Superior temporal gyrus (tissue), 1 donor: ENCODE data around the gene DCLRE1A.
"Not testable (repeated sequence)": the region's sequence is repeated elsewhere in the genome, so short reads cannot be mapped to it uniquely, and the experiment has no call there.

Experiments
- DNase-seq: peaks from one replicate; pipeline ENCODE4 v3.0.0-alpha.2; 2016; ENCODE audit errors: extremely low spot score

The DCLRE1A gene

GRCh38 chr10:113858541-113858940 lies 4.7 kb upstream of the DCLRE1A start:
- no peak for DNase-seq

DNA sequence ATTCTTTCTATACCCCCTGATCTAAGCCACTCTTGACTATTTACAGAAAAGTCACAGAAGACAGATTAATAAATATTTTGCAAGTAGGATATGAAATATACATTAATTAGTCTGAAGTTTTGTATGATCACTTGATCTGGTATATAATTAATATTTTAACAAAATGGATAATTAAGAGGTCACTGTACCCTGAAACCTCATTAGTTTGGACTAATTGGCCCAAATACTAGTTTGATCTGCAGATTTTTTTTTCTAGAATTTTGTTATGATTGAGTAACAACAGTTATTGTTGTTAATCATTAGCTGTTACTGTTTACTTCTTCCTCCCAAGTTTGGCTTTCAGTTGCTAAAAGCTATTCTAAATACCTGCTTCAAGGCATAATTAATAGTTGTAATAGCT lies 3.3 kb upstream of the DCLRE1A start:
- no peak for DNase-seq

DNA sequence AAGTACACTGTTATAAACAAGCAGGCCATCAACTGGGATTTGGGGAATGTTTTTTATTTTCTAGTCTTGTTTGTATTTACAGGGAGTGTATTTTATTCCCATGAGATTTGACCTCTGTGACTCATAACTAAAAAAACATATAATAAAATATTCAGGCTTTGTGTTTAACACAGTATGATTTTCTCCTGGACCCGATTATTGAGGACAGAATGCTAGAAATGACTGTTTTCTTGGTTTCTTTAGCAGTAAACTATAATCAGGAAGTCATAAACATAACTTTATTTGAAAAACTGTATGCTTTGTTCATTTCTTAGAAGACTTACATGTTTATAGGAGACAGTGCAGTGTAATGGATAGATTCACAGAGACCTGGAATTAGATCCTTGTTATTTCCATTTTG lies 2.7 kb upstream of the DCLRE1A start:
- no peak for DNase-seq

DNA sequence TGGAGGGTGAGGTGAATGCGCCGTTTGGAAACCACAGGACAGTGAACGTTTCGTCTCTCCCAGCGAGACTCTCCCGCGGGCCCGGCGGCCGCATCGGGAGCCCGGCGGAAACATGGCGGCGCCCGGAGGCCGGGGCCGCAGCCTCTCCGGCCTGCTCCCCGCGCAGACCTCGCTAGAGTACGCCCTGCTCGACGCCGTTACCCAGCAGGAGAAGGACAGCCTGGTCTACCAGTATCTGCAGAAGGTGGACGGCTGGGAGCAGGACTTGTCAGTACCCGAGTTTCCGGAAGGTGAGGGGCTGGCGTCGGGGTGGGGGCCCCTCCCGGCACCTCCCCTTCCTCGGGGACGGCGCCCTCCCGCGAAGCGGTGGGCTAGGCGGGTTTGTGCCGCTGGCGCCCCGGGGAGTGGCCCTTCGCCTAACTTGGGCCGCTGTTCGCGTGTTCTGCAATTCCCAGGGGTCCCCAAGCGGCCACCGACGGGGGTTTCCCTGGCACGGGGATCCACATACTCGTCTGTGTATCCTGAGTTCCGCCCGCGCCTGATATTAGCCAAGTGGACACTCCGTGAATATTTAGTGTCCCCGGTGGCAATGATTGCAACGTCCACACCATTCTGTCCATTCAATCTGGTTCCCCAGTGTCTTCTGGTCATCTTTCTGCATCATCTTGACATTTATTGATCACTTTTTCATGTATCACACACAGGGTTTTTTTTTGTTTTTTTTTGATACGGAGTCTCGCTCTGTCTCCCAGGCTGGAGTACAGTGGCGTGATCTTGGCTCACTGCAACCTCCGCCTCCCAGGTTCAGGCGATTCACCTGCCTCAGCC lies 1.1 kb upstream of the DCLRE1A start:
- peak; percentile 35 for DNase-seq

DNA sequence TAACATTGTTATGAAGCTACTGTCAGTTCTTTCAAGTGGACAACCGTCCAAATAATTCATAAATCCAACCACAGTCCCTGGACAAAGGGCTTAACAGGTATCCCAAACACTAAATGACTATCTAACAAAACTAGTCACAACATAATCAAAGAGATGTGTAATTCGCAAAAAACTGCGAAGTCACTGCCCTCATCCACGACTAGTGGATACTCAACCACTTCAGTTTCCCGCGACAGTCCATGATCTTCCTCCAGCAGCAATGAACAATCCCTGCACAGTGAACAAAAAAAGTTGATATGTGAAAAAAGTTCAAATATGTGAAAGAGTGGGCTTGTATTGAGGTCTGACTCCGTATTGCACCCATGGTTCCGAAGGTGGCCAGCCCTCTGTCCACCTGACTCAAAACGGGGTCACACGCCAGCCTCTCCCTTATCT lies 287 bp downstream of the DCLRE1A start:
- no peak for DNase-seq

- DNase-seq: no peak
Observed at GRCh38 chr10:113849946-113850345, 3.9 kb downstream of the DCLRE1A start.

- DNase-seq: no peak
Observed at GRCh38 chr10:113849140-113849803, 4.6 kb downstream of the DCLRE1A start.

DNA sequence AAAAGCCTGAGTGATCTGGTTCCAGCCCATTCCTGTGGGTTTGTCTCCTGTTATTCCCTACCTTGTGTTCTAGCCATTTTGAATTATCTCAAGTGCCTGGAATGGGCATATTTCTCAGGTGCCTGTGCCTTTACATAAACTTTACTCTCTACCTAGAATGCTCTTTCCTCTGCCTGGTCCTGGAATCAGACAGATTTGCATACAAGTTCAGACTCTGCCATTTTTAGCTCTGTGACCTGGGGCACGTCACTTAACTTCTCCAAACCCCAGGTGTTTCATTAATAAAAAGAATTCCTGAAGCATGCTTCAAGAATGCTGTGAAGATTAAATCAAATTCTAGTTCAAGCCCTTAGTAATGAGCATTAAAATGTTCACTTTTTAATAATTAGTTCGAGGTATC lies 7.8 kb downstream of the DCLRE1A start:
- no peak for DNase-seq

GRCh38 chr10:113843972-113844485 lies 9.9 kb downstream of the DCLRE1A start:
- no peak for DNase-seq

GRCh38 chr10:113842171-113842570 lies 11.7 kb downstream of the DCLRE1A start:
- DNase-seq: no peak

GRCh38 chr10:113828567-113828966 lies 25.3 kb downstream of the DCLRE1A start:
- not testable (repeated sequence) for DNase-seq

- no peak for DNase-seq
Observed at GRCh38 chr10:113825791-113826190, 28.1 kb downstream of the DCLRE1A start.

DNA sequence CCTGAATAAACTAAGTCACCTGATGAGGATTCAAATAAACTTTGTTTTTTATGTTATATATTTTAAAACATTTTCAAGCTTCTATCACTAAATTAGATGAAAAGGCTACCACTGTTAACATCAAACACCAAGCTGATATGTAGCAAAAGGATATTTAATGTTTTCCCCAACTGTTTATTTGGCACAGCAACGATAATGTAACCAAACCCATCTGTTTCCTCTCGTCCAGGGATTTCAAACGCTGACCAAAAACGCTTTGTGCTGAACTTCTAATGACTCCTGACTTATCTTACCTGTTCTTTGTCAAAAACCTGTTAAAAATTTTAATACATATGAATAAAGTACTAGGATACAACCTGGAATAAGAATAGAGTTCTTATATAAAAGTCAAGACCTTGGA lies 30.5 kb downstream of the DCLRE1A start:
- DNase-seq: no peak

DNA sequence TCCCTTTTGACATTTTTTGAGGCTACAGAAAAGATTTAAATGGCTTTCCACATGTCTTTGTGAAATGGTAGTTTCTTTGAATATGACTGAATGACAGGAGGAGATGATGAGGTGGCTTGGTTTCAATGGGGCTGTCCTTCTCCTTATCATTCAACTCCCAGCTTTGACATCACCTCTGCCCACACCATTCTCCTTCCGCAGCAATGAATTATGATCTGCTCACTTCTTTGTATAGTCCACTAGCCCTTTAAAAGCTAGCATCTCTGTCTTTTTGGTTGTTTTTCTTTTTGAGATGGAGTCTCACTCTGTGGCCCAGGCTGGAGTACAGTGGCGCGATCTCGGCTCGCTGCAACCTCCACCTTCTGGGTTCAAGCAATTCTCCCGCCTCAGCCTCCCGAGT lies 31.7 kb downstream of the DCLRE1A start:
- no peak for DNase-seq

GRCh38 chr10:113821306-113821705 lies 32.6 kb downstream of the DCLRE1A start:
- not testable (repeated sequence) for DNase-seq

GRCh38 chr10:113820507-113820906 lies 33.4 kb downstream of the DCLRE1A start:
- no peak for DNase-seq

DNA sequence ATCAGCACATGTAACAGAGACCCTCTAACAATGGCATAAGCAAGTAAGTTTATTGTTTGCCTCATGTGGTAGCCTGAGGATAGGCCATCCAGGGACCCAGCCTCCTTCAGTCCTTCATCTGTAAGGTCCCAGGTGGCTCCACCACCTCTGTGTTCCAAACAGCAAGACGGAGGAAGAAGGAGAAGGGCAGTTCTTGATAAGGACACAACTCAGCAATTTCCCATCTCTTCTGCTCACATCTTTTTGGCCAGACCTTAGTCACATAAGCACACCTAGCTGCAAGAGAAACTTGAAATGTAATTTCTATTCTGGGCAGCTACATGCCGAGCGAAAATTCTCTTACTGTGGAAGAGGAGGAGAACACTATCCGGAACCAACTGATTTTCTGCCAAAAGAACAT lies 33.9 kb downstream of the DCLRE1A start:
- no peak for DNase-seq

GRCh38 chr10:113814700-113815099 lies 39.2 kb downstream of the DCLRE1A start:
- not testable (repeated sequence) for DNase-seq

DNA sequence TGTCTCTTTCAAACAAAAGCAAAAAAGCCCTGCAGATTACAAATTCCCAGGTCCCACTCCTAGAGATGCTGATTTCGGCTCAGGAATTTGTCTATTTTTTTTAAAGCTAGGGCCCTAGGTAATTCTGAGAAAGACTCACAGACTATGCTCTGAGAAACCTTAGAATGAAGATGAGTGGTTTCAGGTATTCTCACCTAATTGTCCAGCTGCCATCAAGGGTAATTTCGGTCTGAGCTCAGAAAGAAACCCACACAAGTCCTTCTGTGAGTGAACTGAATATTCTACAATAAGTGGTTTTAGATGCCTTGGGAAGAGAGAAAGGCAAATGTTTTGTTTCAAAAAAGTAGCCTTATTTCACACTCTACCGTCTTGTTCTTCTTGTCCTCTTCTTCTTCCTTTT lies 45.7 kb downstream of the DCLRE1A start:
- no peak for DNase-seq

- no peak for DNase-seq
Observed at GRCh38 chr10:113806503-113806902, 47.4 kb downstream of the DCLRE1A start.

DNA sequence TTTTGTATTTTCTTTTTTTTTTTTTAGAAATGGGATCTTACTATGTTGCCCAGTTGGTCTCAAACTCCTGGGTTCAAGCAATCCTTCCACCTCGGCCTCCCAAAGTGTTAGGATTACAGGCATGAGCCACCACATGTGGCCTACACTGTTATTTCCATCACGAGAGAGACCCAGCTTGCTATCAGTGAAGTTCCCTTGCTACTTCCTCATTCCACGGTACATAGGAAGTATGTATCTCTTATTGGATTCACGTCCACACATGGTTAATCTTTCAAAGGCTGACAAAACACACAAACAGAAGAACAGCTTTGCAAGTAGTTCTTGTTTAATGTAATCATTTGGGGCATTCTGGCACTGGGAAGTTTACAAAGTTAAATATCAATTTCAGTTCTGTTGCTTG lies 50.9 kb downstream of the DCLRE1A start:
- no peak for DNase-seq

- no peak for DNase-seq
Observed at GRCh38 chr10:113801569-113801968, 52.3 kb downstream of the DCLRE1A start.

DNA sequence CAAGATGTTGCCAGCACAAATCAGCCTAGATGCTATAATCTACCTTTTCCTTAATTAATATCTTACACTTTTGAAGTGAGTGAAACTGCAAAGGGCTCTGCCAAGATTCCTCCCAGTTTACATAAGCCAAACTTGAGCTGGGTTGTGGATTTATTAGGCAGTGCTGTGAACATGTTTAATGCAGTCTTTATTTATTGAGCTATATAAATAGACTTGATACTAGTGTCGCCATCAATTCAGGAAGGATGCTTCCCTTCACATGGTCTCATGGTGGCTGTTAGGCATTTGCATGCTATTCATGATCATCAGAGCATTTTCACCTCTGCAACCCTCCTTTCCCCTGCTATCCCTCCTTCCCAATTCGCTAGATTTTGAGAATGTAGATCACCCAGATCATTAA lies 62.2 kb downstream of the DCLRE1A start:
- DNase-seq: no peak
